ENCODE measurements around the gene CDK14.

CDK14 gene

DNA sequence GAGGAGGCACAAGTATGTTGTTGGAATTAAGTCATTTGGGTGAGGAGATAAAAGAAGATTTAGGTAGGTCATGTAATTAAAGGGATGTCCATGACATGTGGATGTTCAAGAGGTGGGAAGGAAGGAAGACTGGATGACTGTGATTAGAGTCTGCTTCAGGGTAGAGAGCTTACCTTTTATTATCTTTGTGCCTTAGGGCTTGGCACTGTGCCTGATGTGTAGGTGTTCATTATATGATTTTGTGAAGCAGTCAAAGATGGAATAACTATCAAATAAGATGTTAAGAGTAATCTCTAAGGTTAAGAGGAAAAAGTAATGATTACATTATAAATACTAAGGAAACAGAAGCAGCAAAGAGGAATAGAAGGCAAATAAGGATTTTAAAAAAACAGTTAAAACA, 97.8 kb downstream of the CDK14 start:
- Histone ChIP-seq H3K4me1 (ENCODE audit: low read length) (peaks cover 6% of the 10 kb centered on the region; the same call in 1 of the 2 replicates), H3K9me2 (replicated peaks; ENCODE audit: insufficient read depth, low read length) (no peaks in the 10 kb centered on the region), H3K27me3 (replicated peaks; ENCODE audit: insufficient read depth, low read length) (no peaks in the 10 kb centered on the region), H3F3A (ENCODE audit: insufficient read depth, low read length) (no peaks in the 10 kb centered on the region), H3K9me3 (replicated peaks; ENCODE audit: insufficient read depth, low read length) (no peaks in the 10 kb centered on the region), H3K4me2 (ENCODE audit: low read depth, low read length) (no peak overlapping the region), H3K36me3 (replicated peaks; ENCODE audit: insufficient read depth, low read length) (no peaks in the 10 kb centered on the region), H4K20me1 (ENCODE audit: insufficient read depth, low read length) (no peaks in the 10 kb centered on the region), H3K27ac (ENCODE audit: low read length) (no peak overlapping the region), H3K4me3 (ENCODE audit: low read length) (no peak overlapping the region), H2AFZ (ENCODE audit: low read length) (no peak overlapping the region), H3K79me2 (ENCODE audit: low read length) (no peaks in the 10 kb centered on the region), H3K9ac (ENCODE audit: low read length) (no peak overlapping the region)
- no peak for DNase-seq
- TF ChIP-seq, protein P1, sequence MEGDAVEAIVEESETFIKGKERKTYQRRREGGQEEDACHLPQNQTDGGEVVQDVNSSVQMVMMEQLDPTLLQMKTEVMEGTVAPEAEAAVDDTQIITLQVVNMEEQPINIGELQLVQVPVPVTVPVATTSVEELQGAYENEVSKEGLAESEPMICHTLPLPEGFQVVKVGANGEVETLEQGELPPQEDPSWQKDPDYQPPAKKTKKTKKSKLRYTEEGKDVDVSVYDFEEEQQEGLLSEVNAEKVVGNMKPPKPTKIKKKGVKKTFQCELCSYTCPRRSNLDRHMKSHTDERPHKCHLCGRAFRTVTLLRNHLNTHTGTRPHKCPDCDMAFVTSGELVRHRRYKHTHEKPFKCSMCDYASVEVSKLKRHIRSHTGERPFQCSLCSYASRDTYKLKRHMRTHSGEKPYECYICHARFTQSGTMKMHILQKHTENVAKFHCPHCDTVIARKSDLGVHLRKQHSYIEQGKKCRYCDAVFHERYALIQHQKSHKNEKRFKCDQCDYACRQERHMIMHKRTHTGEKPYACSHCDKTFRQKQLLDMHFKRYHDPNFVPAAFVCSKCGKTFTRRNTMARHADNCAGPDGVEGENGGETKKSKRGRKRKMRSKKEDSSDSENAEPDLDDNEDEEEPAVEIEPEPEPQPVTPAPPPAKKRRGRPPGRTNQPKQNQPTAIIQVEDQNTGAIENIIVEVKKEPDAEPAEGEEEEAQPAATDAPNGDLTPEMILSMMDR (IDR thresholded peaks at IDR 0.05; ENCODE audit: low read length), result no peak
- no peak for TF ChIP-seq EZH2 (optimal IDR thresholded peaks at IDR 0.05; ENCODE audit: low read depth, low read length)
- no peak for TF ChIP-seq EZH2phosphoT487 (IDR thresholded peaks at IDR 0.05; ENCODE audit: low read length)

DNA sequence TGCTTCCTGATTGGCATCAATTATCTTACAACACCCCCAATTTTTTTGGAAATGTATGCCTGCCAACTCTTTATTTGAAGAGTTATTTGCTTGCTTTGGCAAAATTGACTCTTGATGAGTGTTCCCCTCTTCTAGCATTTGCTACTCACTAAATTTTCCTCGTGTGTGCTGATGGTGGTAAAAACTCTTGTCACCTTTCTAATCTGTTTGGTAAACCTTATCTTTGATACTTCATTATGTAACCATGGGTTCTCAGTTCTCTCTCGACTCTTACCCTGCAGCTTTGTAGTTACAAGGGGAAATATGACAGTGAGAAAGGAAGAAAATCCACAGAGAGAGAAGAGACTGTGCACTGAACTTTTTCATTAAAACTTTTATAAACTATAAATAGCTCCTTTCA, 102.5 kb downstream of the CDK14 start:
- H2AFZ ChIP-seq (ENCODE audit: low read length), result no peak overlapping the region
- no peaks in the 10 kb centered on the region for H3K36me3 ChIP-seq (replicated peaks; ENCODE audit: insufficient read depth, low read length)
- H3K79me2 ChIP-seq (ENCODE audit: low read length), result no peaks in the 10 kb centered on the region
- H3K4me1 ChIP-seq (ENCODE audit: low read length), result no peaks in the 10 kb centered on the region
- H3K27me3 ChIP-seq (replicated peaks; ENCODE audit: insufficient read depth, low read length), result no peaks in the 10 kb centered on the region
- H4K20me1 ChIP-seq (ENCODE audit: insufficient read depth, low read length), result no peaks in the 10 kb centered on the region
- H3K27ac ChIP-seq (ENCODE audit: low read length), result no peak overlapping the region
- no peak overlapping the region for H3K9ac ChIP-seq (ENCODE audit: low read length)
- H3K4me3 ChIP-seq (ENCODE audit: low read length), result no peak overlapping the region
- H3K9me2 ChIP-seq (replicated peaks; ENCODE audit: insufficient read depth, low read length), result no peaks in the 10 kb centered on the region
- H3K9me3 ChIP-seq (replicated peaks; ENCODE audit: insufficient read depth, low read length), result no peaks in the 10 kb centered on the region
- TF ChIP-seq EZH2 (optimal IDR thresholded peaks at IDR 0.05; ENCODE audit: low read depth, low read length) (no peak), EZH2phosphoT487 (IDR thresholded peaks at IDR 0.05; ENCODE audit: low read length) (no peak)
- TF ChIP-seq, protein P1 (IDR thresholded peaks at IDR 0.05; ENCODE audit: low read length), result no peak
- no peak for DNase-seq
- no peaks in the 10 kb centered on the region for H3F3A ChIP-seq (ENCODE audit: insufficient read depth, low read length)
- H3K4me2 ChIP-seq (ENCODE audit: low read depth, low read length), result no peak overlapping the region

DNA sequence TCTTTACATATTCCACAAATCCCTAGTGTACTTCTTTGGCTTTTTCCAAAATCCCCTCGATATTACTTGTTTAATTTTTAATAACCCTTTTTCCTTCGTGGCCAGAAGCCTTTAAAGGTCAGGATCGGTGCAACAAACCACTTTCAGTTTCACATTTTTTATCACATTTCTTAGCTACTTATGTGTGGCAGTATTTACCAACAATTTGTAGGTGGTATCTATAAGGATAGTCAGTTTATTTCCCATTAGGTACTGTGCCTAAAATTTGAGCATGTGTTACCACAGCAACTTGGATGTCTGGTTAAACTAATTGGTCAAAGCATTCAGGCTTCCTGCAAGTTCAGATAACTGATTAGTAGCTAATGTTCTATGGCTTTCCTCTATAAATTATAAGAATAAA, 104.9 kb downstream of the CDK14 start:
- peak overlapping the region; percentile 46 for H3K4me3 ChIP-seq (ENCODE audit: low read length)
- no peaks in the 10 kb centered on the region for H3K4me1 ChIP-seq (ENCODE audit: low read length)
- H3K27me3 ChIP-seq (replicated peaks; ENCODE audit: insufficient read depth, low read length), result no peaks in the 10 kb centered on the region
- no peak overlapping the region for H3K27ac ChIP-seq (ENCODE audit: low read length)
- peak overlapping the region; percentile 67 for H3K4me2 ChIP-seq (ENCODE audit: low read depth, low read length)
- H3K79me2 ChIP-seq (ENCODE audit: low read length), result no peaks in the 10 kb centered on the region
- peak; percentile 54 for DNase-seq
- H3F3A ChIP-seq (ENCODE audit: insufficient read depth, low read length), result no peaks in the 10 kb centered on the region
- no peaks in the 10 kb centered on the region for H3K9me2 ChIP-seq (replicated peaks; ENCODE audit: insufficient read depth, low read length)
- no peaks in the 10 kb centered on the region for H3K36me3 ChIP-seq (replicated peaks; ENCODE audit: insufficient read depth, low read length)
- TF ChIP-seq, protein P1 (IDR thresholded peaks at IDR 0.05; ENCODE audit: low read length), result no peak
- no peak for TF ChIP-seq EZH2phosphoT487 (IDR thresholded peaks at IDR 0.05; ENCODE audit: low read length)
- no peak for TF ChIP-seq EZH2 (optimal IDR thresholded peaks at IDR 0.05; ENCODE audit: low read depth, low read length)
- no peaks in the 10 kb centered on the region for H3K9me3 ChIP-seq (replicated peaks; ENCODE audit: insufficient read depth, low read length)
- peak overlapping the region; percentile 21; the same call in 1 of the 2 replicates for H2AFZ ChIP-seq (ENCODE audit: low read length)
- no peaks in the 10 kb centered on the region for H4K20me1 ChIP-seq (ENCODE audit: insufficient read depth, low read length)
- H3K9ac ChIP-seq (ENCODE audit: low read length), result peak overlapping the region; percentile 11; the same call in 1 of the 2 replicates
